Measurements from ENCODE around the gene NAA25.
"Not testable (repeated sequence)": the region's sequence is repeated elsewhere in the genome, so short reads cannot be mapped to it uniquely, and the experiment has no call there.

The NAA25 gene

GRCh38 chr12:112063273-112063672 lies 45.3 kb downstream of the NAA25 start:
- in situ Hi-C loops (cut with MboI; ENCODE audit: low sequenced_read_pairs) = no loop called here

GRCh38 chr12:112061137-112061536 lies 47.4 kb downstream of the NAA25 start:
- in situ Hi-C loops (cut with MboI; ENCODE audit: low sequenced_read_pairs) = no loop called here

GRCh38 chr12:112049351-112049750 lies 59.2 kb downstream of the NAA25 start:
- in situ Hi-C loops (cut with MboI; ENCODE audit: low sequenced_read_pairs) = no loop called here

GRCh38 chr12:112046003-112046402 lies 62.6 kb downstream of the NAA25 start:
- in situ Hi-C loops (cut with MboI; ENCODE audit: low sequenced_read_pairs) = no loop called here

GRCh38 chr12:112036614-112037013 lies 72.0 kb downstream of the NAA25 start:
- in situ Hi-C loops (cut with MboI; ENCODE audit: low sequenced_read_pairs) = not testable (repeated sequence)

- in situ Hi-C loops (cut with MboI; ENCODE audit: low sequenced_read_pairs) = no loop called here
These were observed 73.3 kb downstream of the NAA25 start for GRCh38 chr12:112035219-112035785.

GRCh38 chr12:112032292-112032691 lies 76.3 kb downstream of the NAA25 start:
- in situ Hi-C loops (cut with MboI; ENCODE audit: low sequenced_read_pairs) = no loop called here

GRCh38 chr12:112031472-112031871 lies 77.1 kb downstream of the NAA25 start:
- in situ Hi-C loops (cut with MboI; ENCODE audit: low sequenced_read_pairs) = no loop called here

GRCh38 chr12:112029301-112029700 lies 79.3 kb downstream of the NAA25 start:
- in situ Hi-C loops (cut with MboI; ENCODE audit: low sequenced_read_pairs) = no loop called here

GRCh38 chr12:112025808-112026375 lies 82.7 kb downstream of the NAA25 start:
- in situ Hi-C loops (cut with MboI; ENCODE audit: low sequenced_read_pairs) = no loop called here

GRCh38 chr12:112023759-112024396 lies 84.7 kb downstream of the NAA25 start:
- in situ Hi-C loops (cut with MboI; ENCODE audit: low sequenced_read_pairs) = no loop called here

- in situ Hi-C loops (cut with MboI; ENCODE audit: low sequenced_read_pairs) = no loop called here
These were observed 86.2 kb downstream of the NAA25 start for GRCh38 chr12:112022241-112023016.

GRCh38 chr12:112020947-112021457 lies 87.6 kb downstream of the NAA25 start:
- in situ Hi-C loops (cut with MboI; ENCODE audit: low sequenced_read_pairs) = no loop called here

- in situ Hi-C loops (cut with MboI; ENCODE audit: low sequenced_read_pairs) = no loop called here
These were observed 89.9 kb downstream of the NAA25 start for GRCh38 chr12:112018571-112019237.

GRCh38 chr12:112017041-112017440 lies 91.5 kb downstream of the NAA25 start:
- in situ Hi-C loops (cut with MboI; ENCODE audit: low sequenced_read_pairs) = no loop called here

- in situ Hi-C loops (cut with MboI; ENCODE audit: low sequenced_read_pairs) = no loop called here
These were observed 92.6 kb downstream of the NAA25 start for GRCh38 chr12:112015938-112016337.

GRCh38 chr12:112013601-112014402 lies 94.8 kb downstream of the NAA25 start:
- in situ Hi-C loops (cut with MboI; ENCODE audit: low sequenced_read_pairs) = no loop called here

- in situ Hi-C loops (cut with MboI; ENCODE audit: low sequenced_read_pairs) = no loop called here
These were observed 95.6 kb downstream of the NAA25 start, which contains the start of the genes ERP29 and TMEM116 for GRCh38 chr12:112012775-112013600. ERP29 (plus strand) TSS chr12:112013426; CDS start chr12:112013466, 40 bp downstream. TMEM116 (minus strand) TSS chr12:112013165; CDS start chr12:112005270, 7,895 bp downstream.

- in situ Hi-C loops (cut with MboI; ENCODE audit: low sequenced_read_pairs) = no loop called here
These were observed 96.9 kb downstream of the NAA25 start for GRCh38 chr12:112011685-112012084.

Measured in hTERT RPE-1 (cell line).